ENCODE measurements around the gene CRACDL. TPM values are rescaled to one million over a fixed set of nuclear protein-coding genes. Genes with fewer than 3 reads are reported as not detected.

Gene CRACDL
- total RNA-seq, 5 donors from 2014 or later (not counting 1 experiment from before 2014, with no cell fraction given) = 0.23 to 2.0 (median 1.7) TPM

DNA sequence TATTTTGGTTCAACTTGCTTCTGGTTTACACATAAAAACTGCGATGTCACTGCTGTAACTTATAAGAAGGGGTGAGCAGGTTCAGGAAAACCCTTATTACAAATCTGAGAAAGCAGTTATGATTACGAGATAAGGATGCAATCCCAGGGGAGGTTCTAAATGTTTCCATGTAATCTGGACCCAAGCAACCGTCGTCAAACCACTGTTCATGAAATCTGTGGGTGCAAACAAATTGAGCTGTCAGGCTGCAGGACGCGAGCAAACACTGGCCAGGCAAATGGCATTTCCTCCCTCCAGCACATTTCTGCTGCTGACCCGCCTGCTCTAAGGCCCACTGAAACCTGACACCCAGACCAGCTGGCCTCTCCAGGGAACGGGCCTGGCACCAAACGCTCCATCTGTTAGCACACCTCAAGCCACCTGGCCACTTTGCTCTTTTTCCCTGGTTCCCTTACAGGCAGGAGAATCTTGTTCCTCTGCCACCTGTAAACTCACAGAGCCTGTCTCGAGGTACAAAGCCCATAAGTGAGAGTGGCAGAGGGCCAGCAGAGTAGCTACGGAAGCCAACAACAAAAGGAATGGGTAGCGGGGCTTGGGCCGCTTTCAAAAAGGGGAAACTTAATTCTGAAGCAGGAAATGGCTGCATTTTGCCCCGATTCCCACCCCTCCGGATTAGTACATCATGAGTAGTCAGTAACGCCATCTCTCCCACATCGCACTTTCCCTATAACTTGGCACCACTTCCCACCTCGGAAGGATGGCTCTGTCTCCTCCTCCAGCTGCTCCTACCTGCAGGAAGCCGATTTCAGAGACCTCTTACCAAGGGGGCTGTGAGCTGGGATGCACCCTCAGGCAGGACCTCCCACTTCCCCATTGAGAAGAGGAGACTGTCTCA lies 26.5 kb downstream of the CRACDL start:
- Histone ChIP-seq H3K36me3 (ENCODE audit: control insufficient read depth in 2 of 2, extremely low read depth in 1 of 2, insufficient read depth in 1 of 2, low read length in 1 of 2) (no peaks in the 10 kb centered on the region), H3K9me3 (no peaks in the 10 kb centered on the region), H3K4me3 (ENCODE audit: control insufficient read depth in 1 of 2, extremely low read depth in 1 of 2, low read length in 1 of 2) (no peak overlapping the region), H3K27me3 (replicated peaks in 1 of 2; ENCODE audit: control insufficient read depth in 2 of 2, extremely low read depth in 1 of 2, insufficient read depth in 2 of 2, low read length in 1 of 2) (peaks cover 0 to 53% of the 10 kb centered on the region in 2 experiments), H3K27ac (ENCODE audit: low read length) (no peak overlapping the region), H3K4me1 (ENCODE audit: control insufficient read depth in 1 of 2, extremely low read depth in 1 of 2, insufficient read depth in 2 of 2, low read length in 2 of 2) (peaks cover 7 to 46% of the 10 kb centered on the region in 2 experiments)
- Mint-ChIP-seq H3K36me3 (no peaks in the 10 kb centered on the region), H3K9me3 (no peaks in the 10 kb centered on the region), H3K4me1 (peaks cover 23 to 40% (median 29%) of the 10 kb centered on the region in 3 donors), H3K27ac (no peak overlapping the region), H3K27me3 (peaks cover 11 to 31% of the 10 kb centered on the region in 2 donors), H3K4me3 (peak overlapping the region in 1 of 3 donors; percentile 44)
- POLR2A ChIA-PET = no interaction called here
- 41% methylated on average over 17 of the region's 19 CpGs for WGBS (ENCODE audit: insufficient coverage)
- DNase-seq (no peak), ATAC-seq (replicated peaks in 1 of 4) (no peak)
- CTCF ChIA-PET = no interaction called here

- Histone ChIP-seq H3K27ac (ENCODE audit: low read length) (no peak overlapping the region), H3K4me3 (ENCODE audit: control insufficient read depth in 1 of 2, extremely low read depth in 1 of 2, low read length in 1 of 2) (no peak overlapping the region), H3K36me3 (ENCODE audit: control insufficient read depth in 2 of 2, extremely low read depth in 1 of 2, insufficient read depth in 1 of 2, low read length in 1 of 2) (no peaks in the 10 kb centered on the region), H3K27me3 (replicated peaks in 1 of 2; ENCODE audit: control insufficient read depth in 2 of 2, extremely low read depth in 1 of 2, insufficient read depth in 2 of 2, low read length in 1 of 2) (peaks cover 0 to 46% of the 10 kb centered on the region in 2 experiments), H3K4me1 (ENCODE audit: control insufficient read depth in 1 of 2, extremely low read depth in 1 of 2, insufficient read depth in 2 of 2, low read length in 2 of 2) (peaks cover 7 to 43% of the 10 kb centered on the region in 2 experiments), H3K9me3 (no peaks in the 10 kb centered on the region)
- Mint-ChIP-seq H3K4me1 (peaks cover 23 to 40% (median 29%) of the 10 kb centered on the region in 3 donors), H3K36me3 (no peaks in the 10 kb centered on the region), H3K27me3 (peaks cover 11 to 31% of the 10 kb centered on the region in 2 donors), H3K27ac (peak overlapping the region in 1 of 2 donors; percentile 40), H3K9me3 (no peaks in the 10 kb centered on the region), H3K4me3 (peak overlapping the region in 1 of 3 donors; percentile 44)
- DNase-seq = peak in 1 of 35 experiments; percentile 22
- peak in 3 of 4 experiments; percentile 35 to 41 (median 36) for ATAC-seq (replicated peaks in 1 of 4)
- ChIA-PET CTCF (interaction anchor here in 1 of 2 donors (1.1 kb wide), 1 partner anchor 259 kb away, joined by 3 read pairs; no protein-coding TSS in a partner anchor), POLR2A (no interaction called here)
- 0% methylated on average over 1 of the region's 4 CpGs for WGBS (ENCODE audit: insufficient coverage)
These were observed 27.1 kb downstream of the CRACDL start for GRCh38 chr2:98908931-98909316.

- H3K9me3 Mint-ChIP-seq = no peaks in the 10 kb centered on the region
- H3K36me3 ChIP-seq (ENCODE audit: control insufficient read depth in 2 of 2, extremely low read depth in 1 of 2, insufficient read depth in 1 of 2, low read length in 1 of 2) = no peaks in the 10 kb centered on the region
- CTCF ChIA-PET = interaction anchor here in 1 of 2 donors (1.1 kb wide), 1 partner anchor 259 kb away, joined by 3 read pairs; no protein-coding TSS in a partner anchor
- DNase-seq = no peak
- peaks cover 7 to 36% of the 10 kb centered on the region in 2 experiments for H3K4me1 ChIP-seq (ENCODE audit: control insufficient read depth in 1 of 2, extremely low read depth in 1 of 2, insufficient read depth in 2 of 2, low read length in 2 of 2)
- ATAC-seq (replicated peaks in 1 of 4) = no peak
- peaks cover 0 to 39% of the 10 kb centered on the region in 2 experiments for H3K27me3 ChIP-seq (replicated peaks in 1 of 2; ENCODE audit: control insufficient read depth in 2 of 2, extremely low read depth in 1 of 2, insufficient read depth in 2 of 2, low read length in 1 of 2)
- POLR2A ChIA-PET = no interaction called here
- no peak overlapping the region for H3K27ac ChIP-seq (ENCODE audit: low read length)
- WGBS (ENCODE audit: insufficient coverage) = 80% methylated on average over 7 of the region's 11 CpGs
- H3K27me3 Mint-ChIP-seq = peaks cover 8 to 28% of the 10 kb centered on the region in 2 donors
- H3K4me1 Mint-ChIP-seq = peaks cover 23 to 37% (median 29%) of the 10 kb centered on the region in 3 donors
- H3K36me3 Mint-ChIP-seq = no peaks in the 10 kb centered on the region
- no peak overlapping the region for H3K27ac Mint-ChIP-seq
- H3K4me3 ChIP-seq (ENCODE audit: control insufficient read depth in 1 of 2, extremely low read depth in 1 of 2, low read length in 1 of 2) = no peak overlapping the region
- no peak overlapping the region for H3K4me3 Mint-ChIP-seq
- H3K9me3 ChIP-seq = no peaks in the 10 kb centered on the region
These were observed 27.8 kb downstream of the CRACDL start for GRCh38 chr2:98907966-98908905.

DNA sequence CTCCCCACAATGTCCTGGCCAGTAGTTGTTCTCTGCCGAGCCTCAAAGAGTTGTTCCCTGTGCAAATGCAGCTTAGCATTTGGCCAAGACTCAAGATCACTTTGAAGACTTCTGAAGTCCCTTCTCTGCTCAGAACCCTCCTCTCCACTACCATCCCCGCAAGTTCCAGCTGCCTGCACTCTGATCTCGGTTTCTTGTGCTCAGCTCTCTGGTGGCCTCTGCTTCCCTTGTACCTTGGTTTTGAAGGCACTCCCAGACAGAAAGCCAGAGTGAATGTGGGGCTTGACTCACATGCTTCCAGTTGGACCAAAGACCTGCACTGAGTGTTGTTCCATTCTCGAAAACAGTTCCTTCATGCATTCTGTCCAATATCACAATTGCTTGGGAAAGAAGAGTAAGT lies 28.6 kb downstream of the CRACDL start:
- Mint-ChIP-seq H3K27me3 (peaks cover 4 to 23% of the 10 kb centered on the region in 2 donors), H3K4me3 (no peak overlapping the region), H3K9me3 (no peaks in the 10 kb centered on the region), H3K27ac (no peak overlapping the region), H3K36me3 (no peaks in the 10 kb centered on the region), H3K4me1 (peaks cover 15 to 30% (median 29%) of the 10 kb centered on the region in 3 donors)
- Histone ChIP-seq H3K27ac (ENCODE audit: low read length) (no peak overlapping the region), H3K4me3 (ENCODE audit: control insufficient read depth in 1 of 2, extremely low read depth in 1 of 2, low read length in 1 of 2) (no peak overlapping the region), H3K36me3 (ENCODE audit: control insufficient read depth in 2 of 2, extremely low read depth in 1 of 2, insufficient read depth in 1 of 2, low read length in 1 of 2) (no peaks in the 10 kb centered on the region), H3K4me1 (ENCODE audit: control insufficient read depth in 1 of 2, extremely low read depth in 1 of 2, insufficient read depth in 2 of 2, low read length in 2 of 2) (peaks cover 7 to 29% of the 10 kb centered on the region in 2 experiments), H3K27me3 (replicated peaks in 1 of 2; ENCODE audit: control insufficient read depth in 2 of 2, extremely low read depth in 1 of 2, insufficient read depth in 2 of 2, low read length in 1 of 2) (peaks cover 0 to 33% of the 10 kb centered on the region in 2 experiments), H3K9me3 (no peaks in the 10 kb centered on the region)
- ATAC-seq (replicated peaks in 1 of 4) = no peak
- POLR2A ChIA-PET = no interaction called here
- no peak for DNase-seq
- CTCF ChIA-PET = no interaction called here
- 61% methylated on average over 2 of the region's 4 CpGs for WGBS (ENCODE audit: insufficient coverage)

- DNase-seq = no peak
- CTCF ChIA-PET = interaction anchor here in 1 of 2 donors (1.0 kb wide), 1 partner anchor 12 kb away, joined by 3 read pairs; no protein-coding TSS in a partner anchor
- POLR2A ChIA-PET = no interaction called here
These were observed 32.1 kb downstream of the CRACDL start for GRCh38 chr2:98903767-98904485.

More at GRCh38 chr2:98903767-98904485, 32.1 kb downstream of the CRACDL start:
- Histone ChIP-seq H3K9me3 (no peaks in the 10 kb centered on the region), H3K36me3 (ENCODE audit: control insufficient read depth in 2 of 2, extremely low read depth in 1 of 2, insufficient read depth in 1 of 2, low read length in 1 of 2) (no peaks in the 10 kb centered on the region), H3K4me1 (ENCODE audit: control insufficient read depth in 1 of 2, extremely low read depth in 1 of 2, insufficient read depth in 2 of 2, low read length in 2 of 2) (no peaks in the 10 kb centered on the region), H3K27me3 (replicated peaks in 1 of 2; ENCODE audit: control insufficient read depth in 2 of 2, extremely low read depth in 1 of 2, insufficient read depth in 2 of 2, low read length in 1 of 2) (peaks cover 0 to 7% of the 10 kb centered on the region in 2 experiments), H3K27ac (ENCODE audit: low read length) (no peak overlapping the region), H3K4me3 (ENCODE audit: control insufficient read depth in 1 of 2, extremely low read depth in 1 of 2, low read length in 1 of 2) (no peak overlapping the region)
- Mint-ChIP-seq H3K4me3 (no peak overlapping the region), H3K36me3 (no peaks in the 10 kb centered on the region), H3K4me1 (peaks cover 4 to 5% (median 5%) of the 10 kb centered on the region in 3 donors), H3K27me3 (peaks cover 4 to 14% of the 10 kb centered on the region in 2 donors), H3K9me3 (no peaks in the 10 kb centered on the region), H3K27ac (no peak overlapping the region)
- WGBS (ENCODE audit: insufficient coverage) = 91% methylated on average over 10 of the region's 13 CpGs
- no peak for ATAC-seq (replicated peaks in 1 of 4)

All from T-cell (primary cell).